ENCODE results near the gene CAMK2G. TPM values are rescaled to one million over a fixed set of nuclear protein-coding genes. Genes with fewer than 3 reads are reported as not detected.
"Not testable (repeated sequence)": the region's sequence is repeated elsewhere in the genome, so short reads cannot be mapped to it uniquely, and the experiment has no call there.

CAMK2G gene
- total and polyA plus RNA-seq, 2 experiments from 2014 or later = 24.3 to 25.7 TPM

DNA sequence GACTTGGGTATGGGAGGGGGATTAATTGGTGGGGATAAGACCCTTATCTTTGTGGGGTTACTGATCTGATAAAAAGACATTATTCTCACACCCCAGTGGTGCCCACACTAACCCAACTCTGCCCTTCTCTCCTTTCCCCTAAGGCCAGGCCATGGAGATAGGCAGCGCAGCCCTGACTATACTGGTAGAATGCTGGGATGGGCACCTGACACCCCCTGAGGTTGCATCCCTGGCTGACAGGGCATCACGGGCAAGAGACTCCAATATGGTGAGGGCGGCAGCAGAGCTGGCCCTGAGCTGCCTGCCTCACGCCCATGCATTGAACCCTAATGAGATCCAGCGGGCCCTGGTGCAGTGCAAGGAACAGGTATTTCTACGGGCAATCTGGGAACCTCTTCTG is 76.3 kb downstream of the CAMK2G start:
- DNase-seq = no peak
- no peak overlapping the region for H2AFZ ChIP-seq
- H3K79me2 ChIP-seq (ENCODE audit: insufficient read depth) = no peaks in the 10 kb centered on the region
- 84 to 94% methylated on average over 6 of the region's 6 CpGs for WGBS, 2 experiments (ENCODE audit: low coverage in 1 of 2, low lambda C conversion rate in 2 of 2, missing lambda C conversion rate in 2 of 2)
- H4K20me1 ChIP-seq (ENCODE audit: insufficient read depth) = no peaks in the 10 kb centered on the region
- H3K27me3 ChIP-seq (replicated peaks; ENCODE audit: insufficient read depth) = no peaks in the 10 kb centered on the region
- no peak overlapping the region for H3K4me2 ChIP-seq (ENCODE audit: unreplicated experiment)
- H3K9me2 ChIP-seq (ENCODE audit: insufficient read depth) = no peaks in the 10 kb centered on the region
- H3F3A ChIP-seq (ENCODE audit: insufficient read depth) = peaks cover 30% of the 10 kb centered on the region
- H3K4me3 ChIP-seq = no peak overlapping the region
- no peaks in the 10 kb centered on the region for H3K9me3 ChIP-seq (ENCODE audit: low read depth)
- H3K9ac ChIP-seq = no peak overlapping the region
- no peak for TF ChIP-seq EZH2 (IDR thresholded peaks at IDR 0.05; ENCODE audit: insufficient read depth, poor library complexity, severe bottlenecking)
- TF ChIP-seq EZH2phosphoT487 (IDR thresholded peaks at IDR 0.05; ENCODE audit: insufficient read depth, low read depth) = no peak
- H3K27ac ChIP-seq = no peak overlapping the region
- no peaks in the 10 kb centered on the region for H3K4me1 ChIP-seq (ENCODE audit: insufficient read depth)
- H3K36me3 ChIP-seq (ENCODE audit: low read depth) = peaks cover 43% of the 10 kb centered on the region
- in situ Hi-C loops (cut with MboI) = no loop called here

DNA sequence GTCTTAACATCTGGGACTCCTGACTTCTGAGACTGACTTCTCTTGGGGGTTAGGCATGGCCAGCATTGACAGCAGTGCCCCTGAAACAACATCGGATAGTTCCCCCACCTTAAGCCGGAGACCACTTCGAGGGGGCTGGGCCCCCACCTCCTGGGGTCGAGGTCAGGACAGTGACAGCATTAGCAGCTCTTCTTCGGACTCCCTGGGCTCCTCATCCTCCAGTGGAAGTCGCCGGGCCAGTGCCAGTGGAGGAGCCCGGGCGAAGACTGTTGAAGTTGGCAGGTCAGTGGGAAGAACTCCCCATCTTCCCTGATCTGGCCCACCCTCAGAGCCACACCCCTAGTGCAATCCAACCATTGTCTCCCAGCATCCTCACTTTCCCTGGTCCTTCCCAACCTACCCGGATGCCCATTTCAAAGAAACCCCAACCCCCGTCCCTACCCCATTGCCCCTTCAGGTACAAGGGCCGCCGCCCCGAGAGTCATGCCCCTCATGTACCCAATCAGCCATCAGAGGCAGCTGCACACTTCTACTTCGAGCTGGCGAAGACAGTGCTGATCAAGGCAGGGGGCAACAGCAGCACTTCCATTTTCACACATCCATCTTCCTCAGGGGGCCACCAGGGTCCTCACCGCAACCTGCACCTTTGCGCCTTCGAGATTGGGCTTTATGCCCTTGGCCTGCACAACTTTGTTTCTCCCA is 76.9 kb downstream of the CAMK2G start:
- Histone ChIP-seq H3K27ac (no peak overlapping the region), H3K79me2 (ENCODE audit: insufficient read depth) (no peaks in the 10 kb centered on the region)
- in situ Hi-C loops (cut with MboI) = no loop called here

DNA sequence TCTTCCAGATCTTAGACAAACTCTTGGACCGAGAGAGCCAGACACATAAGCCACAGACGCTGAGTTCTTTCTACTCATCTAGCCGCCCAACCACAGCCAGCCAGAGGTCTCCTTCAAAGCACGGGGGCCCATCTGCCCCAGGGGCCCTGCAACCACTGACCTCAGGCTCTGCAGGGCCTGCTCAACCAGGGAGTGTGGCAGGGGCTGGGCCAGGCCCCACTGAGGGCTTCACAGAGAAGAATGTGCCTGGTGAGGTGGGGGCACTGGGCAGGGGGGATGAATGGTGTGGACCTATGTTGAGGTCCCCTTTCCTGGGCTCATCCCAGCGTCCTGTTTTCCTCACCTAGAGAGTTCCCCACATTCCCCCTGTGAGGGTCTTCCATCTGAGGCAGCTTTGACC is 77.6 kb downstream of the CAMK2G start:
- Histone ChIP-seq H2AFZ (no peak overlapping the region), H3K4me2 (ENCODE audit: unreplicated experiment) (no peak overlapping the region), H3K4me3 (no peak overlapping the region), H3K9me3 (ENCODE audit: low read depth) (no peaks in the 10 kb centered on the region), H3K9me2 (ENCODE audit: insufficient read depth) (no peaks in the 10 kb centered on the region), H3F3A (ENCODE audit: insufficient read depth) (peaks cover 21% of the 10 kb centered on the region), H3K79me2 (ENCODE audit: insufficient read depth) (no peaks in the 10 kb centered on the region), H3K4me1 (ENCODE audit: insufficient read depth) (no peaks in the 10 kb centered on the region), H3K9ac (no peak overlapping the region), H3K36me3 (ENCODE audit: low read depth) (peaks cover 41% of the 10 kb centered on the region), H3K27ac (no peak overlapping the region), H4K20me1 (ENCODE audit: insufficient read depth) (no peaks in the 10 kb centered on the region), H3K27me3 (replicated peaks; ENCODE audit: insufficient read depth) (no peaks in the 10 kb centered on the region)
- in situ Hi-C loops (cut with MboI) = no loop called here
- WGBS, 2 experiments (ENCODE audit: low coverage in 1 of 2, low lambda C conversion rate in 2 of 2, missing lambda C conversion rate in 2 of 2) = 73 to 81% methylated on average over 5 of the region's 5 CpGs
- no peak for DNase-seq
- TF ChIP-seq EZH2phosphoT487 (IDR thresholded peaks at IDR 0.05; ENCODE audit: insufficient read depth, low read depth) = no peak
- TF ChIP-seq EZH2 (IDR thresholded peaks at IDR 0.05; ENCODE audit: insufficient read depth, poor library complexity, severe bottlenecking) = no peak

More for the DNA sequence above, 76.9 kb downstream of the CAMK2G start:
- H3K4me3 ChIP-seq = no peak overlapping the region
- peaks cover 26% of the 10 kb centered on the region for H3F3A ChIP-seq (ENCODE audit: insufficient read depth)
- H3K27me3 ChIP-seq (replicated peaks; ENCODE audit: insufficient read depth) = no peaks in the 10 kb centered on the region
- H2AFZ ChIP-seq = no peak overlapping the region
- no peak for DNase-seq
- H3K4me2 ChIP-seq (ENCODE audit: unreplicated experiment) = no peak overlapping the region
- H3K36me3 ChIP-seq (ENCODE audit: low read depth) = peaks cover 41% of the 10 kb centered on the region
- H3K9me2 ChIP-seq (ENCODE audit: insufficient read depth) = no peaks in the 10 kb centered on the region
- H3K9me3 ChIP-seq (ENCODE audit: low read depth) = no peaks in the 10 kb centered on the region
- WGBS, 2 experiments (ENCODE audit: low coverage in 1 of 2, low lambda C conversion rate in 2 of 2, missing lambda C conversion rate in 2 of 2) = 83 to 90% methylated on average over 17 to 19 of the region's 19 CpGs
- H3K9ac ChIP-seq = no peak overlapping the region
- no peaks in the 10 kb centered on the region for H4K20me1 ChIP-seq (ENCODE audit: insufficient read depth)
- TF ChIP-seq EZH2phosphoT487 (IDR thresholded peaks at IDR 0.05; ENCODE audit: insufficient read depth, low read depth) (no peak), EZH2 (IDR thresholded peaks at IDR 0.05; ENCODE audit: insufficient read depth, poor library complexity, severe bottlenecking) (no peak)
- no peaks in the 10 kb centered on the region for H3K4me1 ChIP-seq (ENCODE audit: insufficient read depth)

DNA sequence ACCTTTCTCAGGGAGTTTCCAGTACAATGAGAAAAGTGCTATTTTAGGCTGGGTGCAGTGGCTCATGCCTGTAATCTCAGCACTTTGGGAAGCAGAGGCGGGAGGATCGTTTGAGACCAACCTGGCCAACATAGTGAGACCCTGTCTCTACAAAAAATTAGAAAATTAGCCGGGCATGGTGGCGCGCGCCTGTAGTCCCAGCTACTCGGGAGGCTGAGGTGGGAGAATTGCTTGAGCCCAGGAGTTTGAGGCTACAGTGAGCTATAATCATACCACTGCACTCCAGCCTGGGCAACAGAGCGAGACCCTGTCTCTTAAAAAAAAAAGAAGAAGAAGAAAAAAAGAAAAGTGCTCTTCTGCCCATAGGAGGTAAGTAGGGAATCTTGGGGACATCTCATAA is 78.3 kb downstream of the CAMK2G start:
- 91 to 97% methylated on average over 8 of the region's 8 CpGs for WGBS, 2 experiments (ENCODE audit: low coverage in 1 of 2, low lambda C conversion rate in 2 of 2, missing lambda C conversion rate in 2 of 2)
- in situ Hi-C loops (cut with MboI); H3K9me3 ChIP-seq (ENCODE audit: low read depth); H3K9ac ChIP-seq; H4K20me1 ChIP-seq (ENCODE audit: insufficient read depth); H2AFZ ChIP-seq; H3K4me1 ChIP-seq (ENCODE audit: insufficient read depth); H3K27ac ChIP-seq; H3K27me3 ChIP-seq (replicated peaks; ENCODE audit: insufficient read depth); H3K79me2 ChIP-seq (ENCODE audit: insufficient read depth); DNase-seq; H3K9me2 ChIP-seq (ENCODE audit: insufficient read depth); H3K4me3 ChIP-seq; H3K4me2 ChIP-seq (ENCODE audit: unreplicated experiment): not testable (repeated sequence)
- Histone ChIP-seq H3F3A (ENCODE audit: insufficient read depth) (peaks cover 18% of the 10 kb centered on the region), H3K36me3 (ENCODE audit: low read depth) (peaks cover 37% of the 10 kb centered on the region; the same call in 1 of the 2 replicates)

DNA sequence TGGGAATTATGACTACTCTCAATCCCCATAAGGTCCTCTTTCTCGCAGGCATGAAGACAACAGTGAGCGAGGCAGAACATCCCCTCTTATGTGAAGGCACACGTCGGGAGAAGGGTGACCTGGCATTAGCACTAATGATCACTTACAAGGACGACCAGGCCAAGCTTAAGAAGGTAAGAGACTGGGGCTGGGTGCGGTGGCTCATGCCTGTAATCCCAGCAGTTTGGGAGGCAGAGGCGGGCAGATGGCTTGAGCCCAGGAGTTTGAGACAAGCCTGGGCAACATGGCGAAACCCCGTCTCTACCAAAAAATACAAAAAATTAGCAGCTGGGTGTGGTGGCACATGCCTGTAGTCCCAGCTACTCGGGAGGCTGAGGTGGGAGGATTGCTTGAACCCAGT is 78.9 kb downstream of the CAMK2G start:
- H3K27ac ChIP-seq; H3K4me2 ChIP-seq (ENCODE audit: unreplicated experiment); DNase-seq; H3K9ac ChIP-seq; H3K79me2 ChIP-seq (ENCODE audit: insufficient read depth); H3K9me3 ChIP-seq (ENCODE audit: low read depth); H4K20me1 ChIP-seq (ENCODE audit: insufficient read depth); H3K4me3 ChIP-seq; in situ Hi-C loops (cut with MboI); H3K27me3 ChIP-seq (replicated peaks; ENCODE audit: insufficient read depth); H2AFZ ChIP-seq; H3K9me2 ChIP-seq (ENCODE audit: insufficient read depth); H3K4me1 ChIP-seq (ENCODE audit: insufficient read depth): not testable (repeated sequence)
- 89 to 93% methylated on average over 10 of the region's 10 CpGs for WGBS, 2 experiments (ENCODE audit: low coverage in 1 of 2, low lambda C conversion rate in 2 of 2, missing lambda C conversion rate in 2 of 2)
- peaks cover 18% of the 10 kb centered on the region for H3F3A ChIP-seq (ENCODE audit: insufficient read depth)
- H3K36me3 ChIP-seq (ENCODE audit: low read depth) = peaks cover 38% of the 10 kb centered on the region; the same call in 1 of the 2 replicates
